ENCODE data around the gene SMIM21. TPM values are rescaled to one million over a fixed set of nuclear protein-coding genes. Genes with fewer than 3 reads are reported as not detected.

SMIM21 gene
- total and polyA plus RNA-seq, 2 of the 8 experiments (the other 6 are each of a cell fraction or from before 2014, with no cell fraction given), result not detected

DNA sequence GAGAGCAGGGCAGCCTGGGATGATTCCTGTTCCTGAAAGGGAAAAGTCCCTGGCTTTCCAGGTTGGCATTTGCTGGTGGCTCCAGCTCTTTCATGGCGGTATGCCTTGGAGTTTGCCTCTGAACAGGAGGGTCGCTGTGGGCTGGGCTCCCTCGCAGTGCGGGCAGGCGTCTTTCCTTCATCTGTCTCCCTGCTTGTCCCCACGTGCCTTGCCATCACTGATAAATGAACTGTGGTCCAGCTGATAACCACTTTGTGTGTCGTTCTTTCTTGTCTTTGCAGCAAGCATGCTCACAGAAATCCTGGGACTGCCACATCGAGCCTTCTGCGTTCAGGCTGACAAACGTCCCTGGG, 35.3 kb downstream of the SMIM21 start (continued):
- TF ChIP-seq, protein P1, sequence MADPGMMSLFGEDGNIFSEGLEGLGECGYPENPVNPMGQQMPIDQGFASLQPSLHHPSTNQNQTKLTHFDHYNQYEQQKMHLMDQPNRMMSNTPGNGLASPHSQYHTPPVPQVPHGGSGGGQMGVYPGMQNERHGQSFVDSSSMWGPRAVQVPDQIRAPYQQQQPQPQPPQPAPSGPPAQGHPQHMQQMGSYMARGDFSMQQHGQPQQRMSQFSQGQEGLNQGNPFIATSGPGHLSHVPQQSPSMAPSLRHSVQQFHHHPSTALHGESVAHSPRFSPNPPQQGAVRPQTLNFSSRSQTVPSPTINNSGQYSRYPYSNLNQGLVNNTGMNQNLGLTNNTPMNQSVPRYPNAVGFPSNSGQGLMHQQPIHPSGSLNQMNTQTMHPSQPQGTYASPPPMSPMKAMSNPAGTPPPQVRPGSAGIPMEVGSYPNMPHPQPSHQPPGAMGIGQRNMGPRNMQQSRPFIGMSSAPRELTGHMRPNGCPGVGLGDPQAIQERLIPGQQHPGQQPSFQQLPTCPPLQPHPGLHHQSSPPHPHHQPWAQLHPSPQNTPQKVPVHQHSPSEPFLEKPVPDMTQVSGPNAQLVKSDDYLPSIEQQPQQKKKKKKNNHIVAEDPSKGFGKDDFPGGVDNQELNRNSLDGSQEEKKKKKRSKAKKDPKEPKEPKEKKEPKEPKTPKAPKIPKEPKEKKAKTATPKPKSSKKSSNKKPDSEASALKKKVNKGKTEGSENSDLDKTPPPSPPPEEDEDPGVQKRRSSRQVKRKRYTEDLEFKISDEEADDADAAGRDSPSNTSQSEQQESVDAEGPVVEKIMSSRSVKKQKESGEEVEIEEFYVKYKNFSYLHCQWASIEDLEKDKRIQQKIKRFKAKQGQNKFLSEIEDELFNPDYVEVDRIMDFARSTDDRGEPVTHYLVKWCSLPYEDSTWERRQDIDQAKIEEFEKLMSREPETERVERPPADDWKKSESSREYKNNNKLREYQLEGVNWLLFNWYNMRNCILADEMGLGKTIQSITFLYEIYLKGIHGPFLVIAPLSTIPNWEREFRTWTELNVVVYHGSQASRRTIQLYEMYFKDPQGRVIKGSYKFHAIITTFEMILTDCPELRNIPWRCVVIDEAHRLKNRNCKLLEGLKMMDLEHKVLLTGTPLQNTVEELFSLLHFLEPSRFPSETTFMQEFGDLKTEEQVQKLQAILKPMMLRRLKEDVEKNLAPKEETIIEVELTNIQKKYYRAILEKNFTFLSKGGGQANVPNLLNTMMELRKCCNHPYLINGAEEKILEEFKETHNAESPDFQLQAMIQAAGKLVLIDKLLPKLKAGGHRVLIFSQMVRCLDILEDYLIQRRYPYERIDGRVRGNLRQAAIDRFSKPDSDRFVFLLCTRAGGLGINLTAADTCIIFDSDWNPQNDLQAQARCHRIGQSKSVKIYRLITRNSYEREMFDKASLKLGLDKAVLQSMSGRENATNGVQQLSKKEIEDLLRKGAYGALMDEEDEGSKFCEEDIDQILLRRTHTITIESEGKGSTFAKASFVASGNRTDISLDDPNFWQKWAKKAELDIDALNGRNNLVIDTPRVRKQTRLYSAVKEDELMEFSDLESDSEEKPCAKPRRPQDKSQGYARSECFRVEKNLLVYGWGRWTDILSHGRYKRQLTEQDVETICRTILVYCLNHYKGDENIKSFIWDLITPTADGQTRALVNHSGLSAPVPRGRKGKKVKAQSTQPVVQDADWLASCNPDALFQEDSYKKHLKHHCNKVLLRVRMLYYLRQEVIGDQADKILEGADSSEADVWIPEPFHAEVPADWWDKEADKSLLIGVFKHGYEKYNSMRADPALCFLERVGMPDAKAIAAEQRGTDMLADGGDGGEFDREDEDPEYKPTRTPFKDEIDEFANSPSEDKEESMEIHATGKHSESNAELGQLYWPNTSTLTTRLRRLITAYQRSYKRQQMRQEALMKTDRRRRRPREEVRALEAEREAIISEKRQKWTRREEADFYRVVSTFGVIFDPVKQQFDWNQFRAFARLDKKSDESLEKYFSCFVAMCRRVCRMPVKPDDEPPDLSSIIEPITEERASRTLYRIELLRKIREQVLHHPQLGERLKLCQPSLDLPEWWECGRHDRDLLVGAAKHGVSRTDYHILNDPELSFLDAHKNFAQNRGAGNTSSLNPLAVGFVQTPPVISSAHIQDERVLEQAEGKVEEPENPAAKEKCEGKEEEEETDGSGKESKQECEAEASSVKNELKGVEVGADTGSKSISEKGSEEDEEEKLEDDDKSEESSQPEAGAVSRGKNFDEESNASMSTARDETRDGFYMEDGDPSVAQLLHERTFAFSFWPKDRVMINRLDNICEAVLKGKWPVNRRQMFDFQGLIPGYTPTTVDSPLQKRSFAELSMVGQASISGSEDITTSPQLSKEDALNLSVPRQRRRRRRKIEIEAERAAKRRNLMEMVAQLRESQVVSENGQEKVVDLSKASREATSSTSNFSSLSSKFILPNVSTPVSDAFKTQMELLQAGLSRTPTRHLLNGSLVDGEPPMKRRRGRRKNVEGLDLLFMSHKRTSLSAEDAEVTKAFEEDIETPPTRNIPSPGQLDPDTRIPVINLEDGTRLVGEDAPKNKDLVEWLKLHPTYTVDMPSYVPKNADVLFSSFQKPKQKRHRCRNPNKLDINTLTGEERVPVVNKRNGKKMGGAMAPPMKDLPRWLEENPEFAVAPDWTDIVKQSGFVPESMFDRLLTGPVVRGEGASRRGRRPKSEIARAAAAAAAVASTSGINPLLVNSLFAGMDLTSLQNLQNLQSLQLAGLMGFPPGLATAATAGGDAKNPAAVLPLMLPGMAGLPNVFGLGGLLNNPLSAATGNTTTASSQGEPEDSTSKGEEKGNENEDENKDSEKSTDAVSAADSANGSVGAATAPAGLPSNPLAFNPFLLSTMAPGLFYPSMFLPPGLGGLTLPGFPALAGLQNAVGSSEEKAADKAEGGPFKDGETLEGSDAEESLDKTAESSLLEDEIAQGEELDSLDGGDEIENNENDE (IDR thresholded peaks at IDR 0.05; ENCODE audit: insufficient replicate concordance, low read length), result no peak
- no peak for TF ChIP-seq RXRA (IDR thresholded peaks at IDR 0.05; ENCODE audit: insufficient read depth, low read depth, low read length)
- TF ChIP-seq POLR2A (IDR thresholded peaks at IDR 0.05; ENCODE audit: control extremely low read depth in 1 of 2, low read depth in 2 of 2, low read length in 2 of 2), result no peak
- TF ChIP-seq RFX5 (IDR thresholded peaks at IDR 0.05; ENCODE audit: borderline replicate concordance, low read depth, low read length), result no peak
- TF ChIP-seq EP300 (IDR thresholded peaks at IDR 0.05; ENCODE audit: borderline replicate concordance in 1 of 2, low read depth in 2 of 2, low read length in 2 of 2), result no peak
